Stimulated activated naive CD8-positive, alpha-beta T cell treated with anti-CD3 and anti-CD28 coated beads, Interleukin-15, amount 100 ng/mL, for 72 hours (primary cell): ENCODE measurements around the gene CTLA4.

Source experiments
- ATAC-seq: fragments of 150-1000 bp; cut with Tn5 transposase; 2 replicates; pipeline ENCODE4 v1.10.0; 2021; ENCODE audit warnings: mild to moderate bottlenecking, moderate library complexity
- DNase-seq, 2 donors: peaks; one replicate each; pipeline ENCODE4 v3.0.0; 2021 to 2022
- H3K27ac Mint-ChIP-seq, 2 donors: one replicate each; pipeline ENCODE4 v1.8.0; 2022; ENCODE audit warnings: mild to moderate bottlenecking in 2 of 2, mixed read lengths in 2 of 2, moderate library complexity in 2 of 2
- H3K27me3 Mint-ChIP-seq: one replicate; pipeline ENCODE4 v1.8.0; 2022; ENCODE audit warnings: mixed read lengths
- H3K4me1 Mint-ChIP-seq: one replicate; pipeline ENCODE4 v1.8.0; 2022; ENCODE audit warnings: mild to moderate bottlenecking, mixed read lengths
- H3K4me3 Mint-ChIP-seq, 2 donors: one replicate each; pipeline ENCODE4 v1.8.0; 2022; ENCODE audit warnings: mild to moderate bottlenecking in 2 of 2, mixed read lengths in 2 of 2, moderate library complexity in 1 of 2
- H3K9me3 Mint-ChIP-seq, 2 donors: one replicate each; pipeline ENCODE4 v1.8.0; 2022; ENCODE audit warnings: mixed read lengths in 2 of 2

CTLA4 gene

GRCh38 chr2:203867561-203868200 is at the start of gene CTLA4:
Gene CTLA4 (plus strand): TSS chr2:203867771. CDS start chr2:203867943, 172 bp downstream.
- Mint-ChIP-seq H3K9me3 (peaks cover 12 to 14% of the 10 kb centered on the region in 2 donors), H3K4me1 (peaks cover 59% of the 10 kb centered on the region), H3K27ac (peak within 1 kb of the TSS; percentile 96 to 99), H3K27me3 (no peaks in the 10 kb centered on the region), H3K4me3 (peak within 1 kb of the TSS; percentile 85 to 96)
- DNase-seq (peak in 1 of 2 donors; percentile 31), ATAC-seq (peak; percentile 37)

- H3K4me1 Mint-ChIP-seq: peaks cover 50% of the 10 kb centered on the region
- peaks cover 6% of the 10 kb centered on the region for H3K27me3 Mint-ChIP-seq
- H3K9me3 Mint-ChIP-seq: no peaks in the 10 kb centered on the region
- no peak overlapping the region for H3K27ac Mint-ChIP-seq
- no peak for ATAC-seq
- no peak overlapping the region for H3K4me3 Mint-ChIP-seq
- DNase-seq: no peak
Observed at GRCh38 chr2:203818656-203819055, 48.9 kb upstream of the CTLA4 start.

- Mint-ChIP-seq H3K4me3 (no peak overlapping the region), H3K27me3 (peaks cover 6% of the 10 kb centered on the region), H3K9me3 (no peaks in the 10 kb centered on the region), H3K27ac (no peak overlapping the region), H3K4me1 (peaks cover 49% of the 10 kb centered on the region)
- DNase-seq (no peak), ATAC-seq (no peak)
Observed at GRCh38 chr2:203819434-203820133, 48.0 kb upstream of the CTLA4 start.

GRCh38 chr2:203820969-203821368 is 46.6 kb upstream of the CTLA4 start:
- ATAC-seq (no peak), DNase-seq (no peak)
- Mint-ChIP-seq H3K9me3 (no peaks in the 10 kb centered on the region), H3K4me1 (peaks cover 43% of the 10 kb centered on the region), H3K27me3 (peaks cover 6% of the 10 kb centered on the region), H3K4me3 (no peak overlapping the region), H3K27ac (no peak overlapping the region)

GRCh38 chr2:203822240-203822639 is 45.3 kb upstream of the CTLA4 start:
- no peak overlapping the region for H3K27ac Mint-ChIP-seq
- H3K4me1 Mint-ChIP-seq: peaks cover 37% of the 10 kb centered on the region
- no peaks in the 10 kb centered on the region for H3K9me3 Mint-ChIP-seq
- H3K27me3 Mint-ChIP-seq: peaks cover 2% of the 10 kb centered on the region
- ATAC-seq (peak; percentile 41), DNase-seq (no peak)
- H3K4me3 Mint-ChIP-seq: no peak overlapping the region

GRCh38 chr2:203823173-203823572 is 44.4 kb upstream of the CTLA4 start:
- H3K9me3 Mint-ChIP-seq: peaks cover 0 to 5% of the 10 kb centered on the region in 2 donors
- H3K27ac Mint-ChIP-seq: no peak overlapping the region
- ATAC-seq: no peak
- no peak overlapping the region for H3K4me3 Mint-ChIP-seq
- no peaks in the 10 kb centered on the region for H3K27me3 Mint-ChIP-seq
- no peak for DNase-seq
- H3K4me1 Mint-ChIP-seq: peaks cover 37% of the 10 kb centered on the region

- peaks cover 0 to 5% of the 10 kb centered on the region in 2 donors for H3K9me3 Mint-ChIP-seq
- peaks cover 37% of the 10 kb centered on the region for H3K4me1 Mint-ChIP-seq
- peak overlapping the region; percentile 0 to 14 for H3K4me3 Mint-ChIP-seq
- no peak for DNase-seq
- H3K27ac Mint-ChIP-seq: no peak overlapping the region
- no peaks in the 10 kb centered on the region for H3K27me3 Mint-ChIP-seq
- ATAC-seq: no peak
Observed at GRCh38 chr2:203824057-203824456, 43.5 kb upstream of the CTLA4 start.

- Mint-ChIP-seq H3K9me3 (peaks cover 0 to 5% of the 10 kb centered on the region in 2 donors), H3K4me1 (peaks cover 41% of the 10 kb centered on the region), H3K4me3 (no peak overlapping the region), H3K27me3 (no peaks in the 10 kb centered on the region), H3K27ac (peak overlapping the region in 1 of 2 donors; percentile 0)
- DNase-seq: no peak
- ATAC-seq: peak; percentile 73
Observed at GRCh38 chr2:203824603-203825002, 43.0 kb upstream of the CTLA4 start.

- Mint-ChIP-seq H3K4me3 (no peak overlapping the region), H3K27me3 (no peaks in the 10 kb centered on the region), H3K27ac (no peak overlapping the region), H3K4me1 (peaks cover 50% of the 10 kb centered on the region), H3K9me3 (peaks cover 0 to 5% of the 10 kb centered on the region in 2 donors)
- ATAC-seq (no peak), DNase-seq (no peak)
Observed at GRCh38 chr2:203826704-203827103, 40.9 kb upstream of the CTLA4 start.

GRCh38 chr2:203830304-203831055 is 37.1 kb upstream of the CTLA4 start:
- ATAC-seq (peak; percentile 98), DNase-seq (peak; percentile 44 to 77)
- H3K27me3 Mint-ChIP-seq: no peaks in the 10 kb centered on the region
- peaks cover 0 to 5% of the 10 kb centered on the region in 2 donors for H3K9me3 Mint-ChIP-seq
- H3K27ac Mint-ChIP-seq: peak overlapping the region; percentile 72 to 82
- peak overlapping the region; percentile 45 to 62 for H3K4me3 Mint-ChIP-seq
- H3K4me1 Mint-ChIP-seq: peaks cover 19% of the 10 kb centered on the region

- H3K9me3 Mint-ChIP-seq: no peaks in the 10 kb centered on the region
- DNase-seq (no peak), ATAC-seq (no peak)
- H3K27me3 Mint-ChIP-seq: no peaks in the 10 kb centered on the region
- H3K27ac Mint-ChIP-seq: peak overlapping the region in 1 of 2 donors; percentile 36
- peaks cover 12% of the 10 kb centered on the region for H3K4me1 Mint-ChIP-seq
- no peak overlapping the region for H3K4me3 Mint-ChIP-seq
Observed at GRCh38 chr2:203835420-203835819, 32.2 kb upstream of the CTLA4 start.

- peaks cover 13% of the 10 kb centered on the region for H3K4me1 Mint-ChIP-seq
- no peaks in the 10 kb centered on the region for H3K27me3 Mint-ChIP-seq
- no peak overlapping the region for H3K27ac Mint-ChIP-seq
- no peak for ATAC-seq
- H3K4me3 Mint-ChIP-seq: no peak overlapping the region
- H3K9me3 Mint-ChIP-seq: no peaks in the 10 kb centered on the region
- DNase-seq: no peak
Observed at GRCh38 chr2:203835892-203836800, 31.4 kb upstream of the CTLA4 start.

GRCh38 chr2:203840655-203841205 is 26.8 kb upstream of the CTLA4 start:
- ATAC-seq: no peak
- no peaks in the 10 kb centered on the region for H3K27me3 Mint-ChIP-seq

GRCh38 chr2:203841654-203842053 is 25.9 kb upstream of the CTLA4 start:
- no peak for DNase-seq
- ATAC-seq: no peak
- no peaks in the 10 kb centered on the region for H3K9me3 Mint-ChIP-seq
- H3K27ac Mint-ChIP-seq: no peak overlapping the region
- peaks cover 31% of the 10 kb centered on the region for H3K4me1 Mint-ChIP-seq
- no peak overlapping the region for H3K4me3 Mint-ChIP-seq
- no peaks in the 10 kb centered on the region for H3K27me3 Mint-ChIP-seq

More at GRCh38 chr2:203840655-203841205, 26.8 kb upstream of the CTLA4 start:
- Mint-ChIP-seq H3K27ac (no peak overlapping the region), H3K9me3 (no peaks in the 10 kb centered on the region), H3K4me1 (peaks cover 31% of the 10 kb centered on the region), H3K4me3 (peak overlapping the region in 1 of 2 donors; percentile 28)
- no peak for DNase-seq

- no peaks in the 10 kb centered on the region for H3K9me3 Mint-ChIP-seq
- peaks cover 31% of the 10 kb centered on the region for H3K4me1 Mint-ChIP-seq
- no peaks in the 10 kb centered on the region for H3K27me3 Mint-ChIP-seq
- H3K27ac Mint-ChIP-seq: peak overlapping the region in 1 of 2 donors; percentile 50
- no peak for DNase-seq
- no peak for ATAC-seq
- H3K4me3 Mint-ChIP-seq: no peak overlapping the region
Observed at GRCh38 chr2:203842373-203842772, 25.2 kb upstream of the CTLA4 start.
